Uterus (tissue), 2 donors: ENCODE results near the gene ZNF669.

ENCODE experiments used
- CTCF ChIP-seq, 4 experiments: fragments of 200-600 bp in 2 of 4; fragments of 450-650 bp in 2 of 4; sonication (generic) in 2 of 4; IDR thresholded peaks; one replicate each; pipeline ENCODE4 v1.5.1; 2016 to 2019; ENCODE audit warnings: antibody characterized with exemption in 4 of 4, mild to moderate bottlenecking in 2 of 4, moderate library complexity in 1 of 4
- POLR2A ChIP-seq, 2 donors: fragments of 450-650 bp; IDR thresholded peaks; one replicate each; pipeline ENCODE4 v1.6.1; 2016; ENCODE audit warnings: antibody characterized with exemption in 2 of 2, mild to moderate bottlenecking in 1 of 2, moderate library complexity in 1 of 2

DNA sequence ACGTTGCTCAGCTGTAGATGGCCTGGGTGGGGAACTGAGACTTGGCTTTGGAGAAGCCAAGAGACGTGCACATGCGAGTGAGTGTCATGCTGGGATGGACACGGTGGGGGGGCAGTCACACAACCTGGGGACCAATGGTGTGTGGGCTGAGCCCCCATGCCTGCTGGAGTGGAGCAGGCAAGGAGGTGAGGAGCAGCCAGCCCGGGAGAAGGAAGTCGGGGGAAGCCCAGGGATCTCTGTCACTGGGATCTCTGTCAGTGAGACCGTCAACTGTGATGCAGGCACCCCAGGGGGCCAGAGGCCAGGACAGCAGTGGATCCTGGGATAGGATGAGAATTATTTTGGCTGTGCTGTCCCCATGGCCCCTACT is 11.0 kb upstream of the ZNF669 start:
- no peak for TF ChIP-seq CTCF (IDR thresholded peaks at IDR 0.05)
- no peak for TF ChIP-seq POLR2A (IDR thresholded peaks at IDR 0.05)
